MCF 10A (cell line): ENCODE results near the gene ERC2. TPM values are rescaled to one million over a fixed set of nuclear protein-coding genes. Genes with fewer than 3 reads are reported as not detected.

Experiments used
- BruUV-seq: library from RNA; stranded (reverse); fragments of 400-500 nt; replicated peaks from 2 replicates; lab custom pipeline; 2021; lab: Mats Ljungman, UMichigan
- CTCF ChIA-PET: fragments of 300-600 bp; sonication (Branson Sonifier 250); formaldehyde crosslinking; extraction: SDS; loops from one replicate; lab custom pipeline; 2021; ENCODE audit warnings: antibody characterized with exemption, inconsistent platforms; lab: Yijun Ruan, JAX
- POLR2A ChIA-PET: fragments of 300-600, 350-650 bp; sonication (Branson Sonifier 250); formaldehyde crosslinking; extraction: SDS; loops from one replicate; lab custom pipeline; 2020; ENCODE audit warnings: antibody characterized with exemption, inconsistent platforms; lab: Yijun Ruan, JAX
- DNase-seq: peaks from one replicate; pipeline ENCODE4 v3.0.0-alpha.2; 2018; ENCODE audit not compliant: unreplicated experiment
- H3K27ac Mint-ChIP-seq: one replicate; pipeline ENCODE4 v1.8.0; 2022; ENCODE audit warnings: mild to moderate bottlenecking, low read depth, mixed read lengths; ENCODE audit not compliant: unreplicated experiment
- H3K27me3 Mint-ChIP-seq: one replicate; pipeline ENCODE4 v1.8.0; 2022; ENCODE audit warnings: mixed read lengths; ENCODE audit not compliant: insufficient read depth, unreplicated experiment
- H3K36me3 Mint-ChIP-seq: one replicate; pipeline ENCODE4 v1.8.0; 2022; ENCODE audit warnings: mild to moderate bottlenecking, moderate library complexity, mixed read lengths; ENCODE audit not compliant: insufficient read depth, unreplicated experiment
- H3K4me1 Mint-ChIP-seq: one replicate; pipeline ENCODE4 v1.8.0; 2022; ENCODE audit warnings: mixed read lengths; ENCODE audit not compliant: insufficient read depth, unreplicated experiment
- H3K4me3 Mint-ChIP-seq: one replicate; pipeline ENCODE4 v1.8.0; 2022; ENCODE audit warnings: mild to moderate bottlenecking, moderate library complexity, mixed read lengths; ENCODE audit not compliant: unreplicated experiment
- H3K9me3 Mint-ChIP-seq: one replicate; pipeline ENCODE4 v1.8.0; 2022; ENCODE audit warnings: mixed read lengths; ENCODE audit not compliant: unreplicated experiment
- intact Hi-C: fragments of 100-400 bp; cut with micrococcal nuclease; formaldehyde crosslinking; loops from 2 replicates; pipeline ENCODE4 v1.14.1; 2022
- total RNA-seq: library from RNA; stranded (reverse); gene quantifications from 2 replicates; pipeline ENCODE4 v1.2.3, GENCODE V29; 2022
- TF ChIP-seq, protein P1 (sequence below): fragments of 200-600 bp; IDR thresholded peaks from one replicate; pipeline ENCODE4 v1.8.0; 2022; ENCODE audit warnings: antibody characterized with exemption, mild to moderate bottlenecking; ENCODE audit not compliant: unreplicated experiment

ERC2 gene
- total RNA-seq, 1 experiment from 2014 or later, result 0.42 TPM

DNA sequence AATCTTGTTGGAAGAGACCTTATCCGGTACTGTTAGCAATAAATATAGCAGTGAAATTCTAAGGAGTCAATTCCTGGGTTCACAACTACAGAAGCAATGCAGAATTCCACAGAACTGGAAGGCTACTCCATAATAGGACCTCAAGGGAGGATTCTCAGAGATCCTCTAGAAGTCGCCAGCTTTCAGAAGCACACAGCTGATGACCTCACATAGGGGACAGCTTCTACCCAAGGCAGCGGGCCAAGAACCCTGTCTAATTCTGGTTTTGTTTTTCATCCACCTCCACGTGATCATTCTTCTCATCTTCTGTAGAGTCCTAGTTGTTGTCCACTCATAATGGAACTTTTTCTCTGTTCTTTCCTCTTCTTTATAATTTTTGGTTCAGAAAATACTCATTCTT lies 99.4 kb downstream of the ERC2 start:
- intact Hi-C loops, result no loop called here
- TF ChIP-seq, protein P1, sequence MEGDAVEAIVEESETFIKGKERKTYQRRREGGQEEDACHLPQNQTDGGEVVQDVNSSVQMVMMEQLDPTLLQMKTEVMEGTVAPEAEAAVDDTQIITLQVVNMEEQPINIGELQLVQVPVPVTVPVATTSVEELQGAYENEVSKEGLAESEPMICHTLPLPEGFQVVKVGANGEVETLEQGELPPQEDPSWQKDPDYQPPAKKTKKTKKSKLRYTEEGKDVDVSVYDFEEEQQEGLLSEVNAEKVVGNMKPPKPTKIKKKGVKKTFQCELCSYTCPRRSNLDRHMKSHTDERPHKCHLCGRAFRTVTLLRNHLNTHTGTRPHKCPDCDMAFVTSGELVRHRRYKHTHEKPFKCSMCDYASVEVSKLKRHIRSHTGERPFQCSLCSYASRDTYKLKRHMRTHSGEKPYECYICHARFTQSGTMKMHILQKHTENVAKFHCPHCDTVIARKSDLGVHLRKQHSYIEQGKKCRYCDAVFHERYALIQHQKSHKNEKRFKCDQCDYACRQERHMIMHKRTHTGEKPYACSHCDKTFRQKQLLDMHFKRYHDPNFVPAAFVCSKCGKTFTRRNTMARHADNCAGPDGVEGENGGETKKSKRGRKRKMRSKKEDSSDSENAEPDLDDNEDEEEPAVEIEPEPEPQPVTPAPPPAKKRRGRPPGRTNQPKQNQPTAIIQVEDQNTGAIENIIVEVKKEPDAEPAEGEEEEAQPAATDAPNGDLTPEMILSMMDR, result no peak
- Mint-ChIP-seq H3K4me1 (no peaks in the 10 kb centered on the region), H3K36me3 (no peaks in the 10 kb centered on the region), H3K27me3 (no peaks in the 10 kb centered on the region), H3K27ac (no peak overlapping the region), H3K4me3 (no peak overlapping the region), H3K9me3 (no peaks in the 10 kb centered on the region)
- BruUV-seq, result no TSS peak
- no peak for DNase-seq
- POLR2A ChIA-PET, result no interaction called here
- CTCF ChIA-PET, result interaction anchor here (1.1 kb wide), 1 partner anchor 28 kb away, joined by 6 read pairs; no protein-coding TSS in a partner anchor

DNA sequence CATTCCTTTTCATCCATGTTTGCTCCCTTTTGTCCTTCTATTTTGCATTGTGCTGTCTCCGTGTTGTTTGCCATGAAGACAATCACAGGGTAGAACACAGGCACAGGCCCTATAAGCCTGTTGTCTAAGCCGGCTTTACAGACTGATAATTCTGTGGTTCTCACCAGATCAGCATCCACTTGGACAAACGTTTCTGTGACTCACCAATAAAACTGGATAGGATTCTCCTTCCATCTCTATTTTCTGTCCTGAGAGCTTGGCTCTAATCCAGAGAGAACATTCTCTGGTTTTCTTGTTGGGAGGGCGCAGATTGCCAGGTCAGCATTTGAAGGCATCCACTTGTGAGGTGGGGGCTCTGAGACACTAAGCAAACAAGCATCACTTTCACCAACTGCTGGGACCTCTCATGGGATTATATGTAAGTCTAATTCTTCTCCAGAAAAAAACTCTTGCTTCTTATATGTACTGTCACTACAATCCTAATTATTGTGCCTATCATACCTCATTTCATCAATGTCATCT lies 101.6 kb downstream of the ERC2 start:
- TF ChIP-seq, protein P1, result no peak
- no TSS peak for BruUV-seq
- H3K9me3 Mint-ChIP-seq, result no peaks in the 10 kb centered on the region
- no peaks in the 10 kb centered on the region for H3K36me3 Mint-ChIP-seq
- no peaks in the 10 kb centered on the region for H3K4me1 Mint-ChIP-seq
- no peak for DNase-seq
- H3K4me3 Mint-ChIP-seq, result no peak overlapping the region
- POLR2A ChIA-PET, result no interaction called here
- H3K27me3 Mint-ChIP-seq, result peaks cover 10% of the 10 kb centered on the region
- CTCF ChIA-PET, result interaction anchor here (1.2 kb wide), 1 partner anchor 9 kb away, joined by 4 read pairs; no protein-coding TSS in a partner anchor
- H3K27ac Mint-ChIP-seq, result no peak overlapping the region
- intact Hi-C loops, result no loop called here

- TF ChIP-seq, protein P1, result no peak
- intact Hi-C loops, result no loop called here
- Mint-ChIP-seq H3K4me1 (no peaks in the 10 kb centered on the region), H3K4me3 (no peak overlapping the region), H3K9me3 (no peaks in the 10 kb centered on the region), H3K27ac (no peak overlapping the region), H3K27me3 (peaks cover 10% of the 10 kb centered on the region), H3K36me3 (no peaks in the 10 kb centered on the region)
- no peak for DNase-seq
- POLR2A ChIA-PET, result no interaction called here
- no TSS peak for BruUV-seq
- CTCF ChIA-PET, result interaction anchor here (0.8 to 1.9 kb wide), 4 partner anchors 10 to 146 kb away, joined by 3 to 9 read pairs (median 4); no protein-coding TSS in a partner anchor
Measured at GRCh38 chr3:56365905-56366640, 102.2 kb downstream of the ERC2 start.

- no peak for DNase-seq
- Mint-ChIP-seq H3K4me1 (no peaks in the 10 kb centered on the region), H3K27ac (no peak overlapping the region), H3K27me3 (peaks cover 10% of the 10 kb centered on the region), H3K36me3 (no peaks in the 10 kb centered on the region), H3K4me3 (no peak overlapping the region), H3K9me3 (no peaks in the 10 kb centered on the region)
- intact Hi-C loops, result no loop called here
- TF ChIP-seq, protein P1, result no peak
- CTCF ChIA-PET, result interaction anchor here (1.9 kb wide), 1 partner anchor 24 kb away, joined by 9 read pairs; no protein-coding TSS in a partner anchor
- POLR2A ChIA-PET, result no interaction called here
- BruUV-seq, result no TSS peak
Measured at GRCh38 chr3:56364665-56365064, 103.6 kb downstream of the ERC2 start.
